Hematopoietic multipotent progenitor cell treated with erythropoietin and hydrocortisone succinate and interleukin-3 and kit ligand, for 6 days (in vitro differentiated cells): ENCODE measurements around the gene CARMIL1.

Source experiments
- DNase-seq: peaks from one replicate; pipeline ENCODE4 v3.0.0-alpha.2; 2015

CARMIL1 gene

GRCh38 chr6:25536781-25537180 lies 257.6 kb downstream of the CARMIL1 start:
- DNase-seq, result peak; percentile 57

DNA sequence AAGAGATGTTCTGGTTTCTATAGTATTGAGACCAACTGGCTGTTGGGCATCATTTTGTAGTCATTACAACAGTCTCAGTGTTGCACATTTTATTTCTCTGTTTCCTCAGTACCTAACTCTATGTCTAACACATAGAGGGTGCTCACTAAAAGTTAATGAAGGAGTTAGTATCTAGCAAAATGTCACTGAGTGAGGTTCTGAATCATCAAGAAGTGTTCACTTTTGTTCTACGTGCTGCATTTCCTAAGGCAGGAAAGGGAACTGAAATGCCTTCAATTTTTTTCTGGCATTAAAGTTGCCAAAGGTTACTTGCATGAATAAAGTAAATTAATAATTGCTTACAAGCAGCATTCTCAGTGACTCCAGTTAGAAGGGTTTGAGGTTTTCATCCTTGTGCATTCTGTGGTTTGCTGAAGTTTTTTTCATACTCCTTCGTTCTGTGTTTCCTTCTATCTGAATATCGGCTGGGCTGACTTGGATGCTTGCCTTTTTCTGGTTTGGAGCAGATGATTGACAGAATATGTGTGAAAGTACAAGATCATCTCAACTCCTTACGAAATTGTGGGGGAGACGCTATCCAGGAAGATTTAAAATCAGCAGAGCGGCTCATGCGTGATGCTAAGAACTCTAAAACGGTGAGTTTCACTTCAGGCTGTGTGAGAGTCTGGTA lies 258.3 kb downstream of the CARMIL1 start:
- peak; percentile 57 for DNase-seq

- no peak for DNase-seq
Observed at GRCh38 chr6:25541228-25541627, 262.1 kb downstream of the CARMIL1 start.

DNA sequence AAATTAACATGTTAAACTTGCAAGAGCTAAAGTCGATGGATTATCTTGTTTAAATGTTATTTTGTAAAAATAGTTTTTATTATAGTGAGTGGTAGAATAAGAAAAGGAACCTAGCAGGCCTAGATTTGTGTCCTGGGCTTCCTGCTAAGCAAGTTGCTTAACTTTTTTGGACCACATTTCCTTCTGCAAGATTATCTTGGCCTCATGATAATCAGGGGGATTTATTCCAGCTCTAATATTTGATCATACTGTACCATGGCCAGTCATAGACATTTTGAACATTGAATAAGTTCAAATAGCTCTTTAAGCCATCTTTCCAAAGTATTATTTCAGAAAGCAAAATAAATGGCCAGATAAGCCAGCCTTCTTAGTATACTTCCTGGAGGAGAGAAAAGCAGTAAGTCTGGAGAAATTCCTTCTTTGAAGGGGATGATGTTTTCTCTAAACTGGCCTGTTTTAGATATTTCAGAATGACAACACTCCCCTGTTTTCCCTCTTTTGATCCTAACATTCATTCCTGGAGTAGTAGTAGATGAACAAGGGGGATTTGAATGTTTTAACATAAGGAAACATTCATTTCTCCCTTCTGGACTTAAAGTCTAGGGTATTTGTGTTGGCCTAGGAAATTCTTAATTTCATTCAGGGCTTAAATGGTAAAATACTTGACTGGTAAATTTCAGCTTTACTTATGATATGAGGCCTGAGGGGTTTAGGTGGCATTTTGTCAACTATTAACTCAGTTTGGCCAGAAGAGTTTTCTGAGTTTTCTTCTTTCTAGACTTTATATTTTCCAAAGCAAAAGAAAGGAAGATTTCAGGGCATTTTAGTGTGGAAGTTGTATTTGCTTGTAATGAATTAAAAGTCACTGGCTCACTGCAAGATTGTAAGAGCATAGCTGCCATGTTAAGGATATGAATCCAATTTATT lies 264.1 kb downstream of the CARMIL1 start:
- no peak for DNase-seq

DNA sequence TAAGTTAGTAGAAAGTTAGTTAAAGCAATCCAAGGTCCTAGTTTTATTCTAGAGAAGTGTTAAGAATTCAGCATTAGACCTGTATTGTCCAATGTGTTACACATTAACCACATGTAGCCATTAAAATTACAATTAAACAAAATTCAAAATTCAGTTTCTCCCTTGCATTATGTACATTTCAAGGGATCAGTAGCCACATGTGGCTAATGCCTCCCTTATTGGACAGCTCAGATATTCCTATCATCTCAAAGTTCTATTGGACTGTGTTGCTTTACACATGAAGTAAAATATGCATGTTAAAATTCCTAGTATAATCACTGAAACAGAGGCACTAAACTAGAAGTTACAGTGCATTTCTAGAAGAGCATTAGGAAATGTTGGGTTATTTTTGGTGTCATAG lies 265.7 kb downstream of the CARMIL1 start:
- no peak for DNase-seq

DNA sequence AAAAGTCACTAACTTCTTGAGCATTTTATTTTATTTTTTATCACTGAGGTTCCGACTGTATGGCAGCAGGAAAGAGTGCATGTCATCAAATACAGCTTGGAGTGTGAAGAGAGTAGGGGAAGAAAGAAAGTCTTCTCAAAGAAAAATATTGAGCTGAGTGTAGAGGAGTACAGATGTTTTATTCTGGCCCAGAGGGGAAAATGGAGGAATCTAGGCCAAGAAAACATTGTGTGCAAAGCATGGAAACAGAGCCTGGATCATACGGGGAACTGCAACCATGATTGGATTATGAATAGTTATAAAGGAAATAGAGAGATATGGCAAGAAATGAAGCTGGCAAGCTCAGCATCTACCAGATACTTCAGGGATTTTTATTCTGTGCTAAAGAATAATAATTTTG lies 268.6 kb downstream of the CARMIL1 start:
- DNase-seq, result no peak

DNA sequence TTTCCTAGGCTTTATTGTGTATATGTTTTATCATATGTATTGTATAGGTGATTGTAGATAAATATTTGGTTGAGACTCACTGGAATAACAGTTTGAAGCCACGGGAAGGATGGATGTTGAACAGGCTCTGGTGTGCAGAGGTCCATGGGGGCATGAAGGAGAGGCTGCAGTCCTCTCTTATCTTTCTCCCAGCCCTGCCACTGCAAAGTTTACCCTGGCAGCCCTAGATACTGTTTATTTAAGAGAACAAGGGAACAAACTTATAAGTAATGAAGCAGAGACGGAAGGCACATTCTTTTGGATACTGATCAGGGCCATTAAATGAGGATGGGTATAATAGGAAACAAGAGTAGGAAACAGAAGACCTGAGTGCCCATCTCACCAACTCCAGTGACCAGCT lies 269.3 kb downstream of the CARMIL1 start:
- DNase-seq, result peak; percentile 38

GRCh38 chr6:25550631-25551030 lies 271.5 kb downstream of the CARMIL1 start:
- DNase-seq, result no peak

GRCh38 chr6:25553502-25553901 lies 274.3 kb downstream of the CARMIL1 start:
- DNase-seq, result no peak

GRCh38 chr6:25555188-25555587 lies 276.0 kb downstream of the CARMIL1 start:
- DNase-seq, result no peak

DNA sequence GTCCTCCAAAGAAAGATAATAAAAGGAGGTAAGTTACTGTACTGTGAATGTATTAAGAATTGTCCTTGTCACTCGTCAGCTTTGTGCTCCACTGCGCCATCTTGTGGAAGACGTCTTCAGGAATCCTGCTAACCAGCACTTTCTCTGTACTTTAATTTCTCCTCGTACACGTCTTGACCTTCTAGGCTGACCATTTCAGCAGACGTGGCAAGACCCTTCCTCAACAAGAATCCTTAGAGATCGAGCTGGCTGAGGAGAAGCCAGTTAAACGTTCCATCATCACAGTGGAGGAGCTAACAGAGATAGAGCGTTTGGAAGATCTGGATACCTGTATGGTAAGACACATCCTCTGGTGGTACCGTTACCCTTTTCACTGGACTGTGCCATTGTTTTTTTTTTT lies 277.3 kb downstream of the CARMIL1 start:
- peak; percentile 92 for DNase-seq

DNA sequence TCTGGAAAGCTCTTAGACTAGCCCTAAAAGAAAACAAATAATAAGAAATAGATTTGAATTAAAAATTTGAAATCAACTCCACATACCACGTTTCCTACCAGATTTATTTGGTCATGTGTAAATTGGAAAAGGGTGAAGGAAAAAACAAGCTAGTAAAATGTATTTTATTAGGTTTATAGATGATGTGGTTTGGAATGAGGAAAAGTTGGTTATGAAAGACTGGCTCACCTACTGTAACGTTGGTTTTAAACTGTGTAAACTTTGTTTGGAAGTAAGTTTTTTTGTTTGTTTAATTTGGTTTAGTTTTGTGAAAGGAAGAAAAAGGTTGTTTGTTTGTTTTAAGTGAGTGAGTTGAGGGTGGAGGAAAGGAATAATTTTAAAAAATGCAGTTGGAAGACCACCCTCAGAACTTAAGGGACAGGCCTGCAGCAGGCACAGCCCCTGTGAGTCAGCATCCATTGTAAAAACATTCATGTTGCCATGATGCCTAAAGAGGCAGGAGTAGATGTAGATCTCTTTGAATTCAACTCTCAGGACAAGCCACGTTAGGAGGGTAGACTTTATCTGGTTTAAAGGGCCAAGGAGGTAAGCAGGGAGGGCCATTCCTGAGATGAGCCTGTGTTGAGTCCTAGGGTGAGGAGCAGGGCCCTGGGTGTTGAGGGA lies 279.1 kb downstream of the CARMIL1 start:
- DNase-seq, result no peak

- DNase-seq, result peak; percentile 47
Observed at GRCh38 chr6:25560865-25561264, 281.7 kb downstream of the CARMIL1 start.

GRCh38 chr6:25564943-25565342 lies 285.8 kb downstream of the CARMIL1 start:
- DNase-seq, result peak; percentile 34

- no peak for DNase-seq
Observed at GRCh38 chr6:25570578-25570977, 291.4 kb downstream of the CARMIL1 start.

GRCh38 chr6:25576919-25577318 lies 297.7 kb downstream of the CARMIL1 start:
- no peak for DNase-seq

DNA sequence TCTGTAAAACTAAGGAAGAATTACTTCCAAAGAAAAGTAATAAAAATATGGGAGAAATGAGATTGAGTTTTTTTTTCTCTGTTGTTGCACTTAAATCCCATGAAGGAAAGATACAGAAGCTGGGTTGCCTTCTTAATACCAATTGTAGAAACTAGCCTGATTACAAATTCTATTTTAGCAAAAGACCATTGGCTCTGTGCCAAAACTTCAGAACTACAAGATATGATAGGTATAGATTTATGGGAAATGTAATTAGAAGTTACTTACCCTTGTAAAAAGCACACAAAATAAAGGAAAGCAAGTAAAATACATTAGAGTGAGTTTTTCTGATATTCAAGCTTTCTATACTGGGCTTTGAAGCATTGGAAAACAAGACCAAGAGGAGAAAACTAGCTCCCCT lies 299.4 kb downstream of the CARMIL1 start:
- no peak for DNase-seq

GRCh38 chr6:25579391-25579883 lies 300.3 kb downstream of the CARMIL1 start:
- no peak for DNase-seq

- no peak for DNase-seq
Observed at GRCh38 chr6:25579902-25580495, 300.8 kb downstream of the CARMIL1 start.

GRCh38 chr6:25582101-25582500 lies 302.9 kb downstream of the CARMIL1 start:
- DNase-seq, result no peak

GRCh38 chr6:25583099-25583498 lies 303.9 kb downstream of the CARMIL1 start:
- no peak for DNase-seq

- DNase-seq, result no peak
Observed at GRCh38 chr6:25583906-25584305, 304.7 kb downstream of the CARMIL1 start.

DNA sequence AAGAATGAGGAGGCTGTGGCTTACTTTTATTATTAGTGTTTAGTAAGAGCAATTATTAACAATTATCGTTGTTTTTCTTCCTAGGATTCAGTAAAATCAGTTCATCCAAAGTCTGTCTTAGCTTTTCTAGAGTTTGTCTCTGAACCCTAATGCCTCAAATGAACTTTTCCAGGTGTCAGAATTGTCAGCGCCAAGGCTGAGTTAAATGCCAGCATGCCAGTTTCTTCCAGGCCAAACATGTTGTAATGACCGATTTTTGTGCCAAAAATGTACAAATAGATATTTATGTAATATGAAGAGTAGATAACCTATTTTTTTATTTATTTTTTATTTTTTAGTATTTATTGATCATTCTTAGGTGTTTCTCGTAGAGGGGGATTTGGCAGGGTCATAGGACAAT lies 306.1 kb downstream of the CARMIL1 start:
- DNase-seq, result no peak
